Activated CD8-positive, alpha-beta T cell treated with anti-CD3 and anti-CD28 coated beads for 36 hours (primary cell): Measurements from ENCODE around the gene EHMT1. TPM values are rescaled to one million over a fixed set of nuclear protein-coding genes. Genes with fewer than 3 reads are reported as not detected.

Source experiments
- ATAC-seq: fragments of 200-7000 bp; cut with Tn5 transposase; one replicate; pipeline ENCODE4 v1.10.0; 2021; ENCODE audit warnings: mild to moderate bottlenecking, moderate library complexity
- CTCF ChIA-PET: fragments of 350-600 bp; sonication (Branson Sonifier 250); formaldehyde crosslinking; loops from one replicate; lab custom pipeline; 2021; ENCODE audit warnings: antibody characterized with exemption; lab: Charles Lee
- POLR2A ChIA-PET: fragments of 350-600 bp; sonication (Branson Sonifier 250); formaldehyde crosslinking; loops from one replicate; lab custom pipeline; 2021; ENCODE audit warnings: antibody characterized with exemption; lab: Charles Lee
- DNase-seq: peaks from one replicate; pipeline ENCODE4 v3.0.0-alpha.2; 2020
- H3K27ac Mint-ChIP-seq: one replicate; pipeline ENCODE4 v1.8.0; 2021; ENCODE audit warnings: mild to moderate bottlenecking, mixed read lengths
- H3K27me3 Mint-ChIP-seq: one replicate; pipeline ENCODE4 v1.8.0; 2021; ENCODE audit warnings: mixed read lengths
- H3K36me3 Mint-ChIP-seq: one replicate; pipeline ENCODE4 v1.8.0; 2021; ENCODE audit warnings: low read depth, mixed read lengths
- H3K4me1 Mint-ChIP-seq: one replicate; pipeline ENCODE4 v1.8.0; 2021; ENCODE audit warnings: low read depth, mixed read lengths
- H3K4me3 Mint-ChIP-seq: one replicate; pipeline ENCODE4 v1.8.0; 2021; ENCODE audit warnings: mild to moderate bottlenecking, moderate library complexity, mixed read lengths
- H3K9me3 Mint-ChIP-seq: one replicate; pipeline ENCODE4 v1.8.0; 2021; ENCODE audit warnings: mixed read lengths
- intact Hi-C: fragments of 100-400 bp; cut with micrococcal nuclease; formaldehyde crosslinking; loops from one replicate; pipeline ENCODE4 v1.10.0; 2022
- total RNA-seq, 2 experiments: library from RNA; stranded (reverse); gene quantifications; one replicate each; pipeline ENCODE4 v1.2.3, GENCODE V29; 2021
- TF ChIP-seq, protein P1 (sequence below): fragments of 200-600 bp; IDR thresholded peaks from one replicate; pipeline ENCODE4 v1.8.0; 2022; ENCODE audit warnings: antibody characterized with exemption, mild to moderate bottlenecking

The EHMT1 gene
- total RNA-seq, 2 experiments from 2014 or later, result 62.1 to 67.1 TPM

DNA sequence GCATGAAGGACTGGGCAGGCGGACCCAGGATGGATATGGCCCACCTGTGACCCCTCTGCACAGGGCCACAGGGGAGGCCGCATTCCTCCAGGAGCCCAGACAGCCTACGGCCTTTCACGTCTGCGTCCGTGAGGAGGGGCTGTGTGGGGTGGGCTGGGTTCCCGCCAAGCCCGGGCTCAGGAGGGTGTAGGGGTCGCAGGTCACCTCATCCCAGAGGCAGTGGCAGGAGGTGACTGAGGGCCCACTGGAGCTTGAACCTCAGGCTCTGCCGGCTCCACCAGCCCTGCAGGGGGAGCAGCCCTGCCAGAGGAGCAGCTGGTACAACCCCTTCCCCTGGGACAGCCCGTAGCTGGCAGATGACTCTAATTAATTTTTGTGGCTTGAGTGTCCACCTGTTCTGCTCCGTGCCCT lies 218.0 kb downstream of the EHMT1 start:
- no peak for ATAC-seq
- H3K4me1 Mint-ChIP-seq, result no peaks in the 10 kb centered on the region
- H3K27me3 Mint-ChIP-seq, result no peaks in the 10 kb centered on the region
- TF ChIP-seq, protein P1, sequence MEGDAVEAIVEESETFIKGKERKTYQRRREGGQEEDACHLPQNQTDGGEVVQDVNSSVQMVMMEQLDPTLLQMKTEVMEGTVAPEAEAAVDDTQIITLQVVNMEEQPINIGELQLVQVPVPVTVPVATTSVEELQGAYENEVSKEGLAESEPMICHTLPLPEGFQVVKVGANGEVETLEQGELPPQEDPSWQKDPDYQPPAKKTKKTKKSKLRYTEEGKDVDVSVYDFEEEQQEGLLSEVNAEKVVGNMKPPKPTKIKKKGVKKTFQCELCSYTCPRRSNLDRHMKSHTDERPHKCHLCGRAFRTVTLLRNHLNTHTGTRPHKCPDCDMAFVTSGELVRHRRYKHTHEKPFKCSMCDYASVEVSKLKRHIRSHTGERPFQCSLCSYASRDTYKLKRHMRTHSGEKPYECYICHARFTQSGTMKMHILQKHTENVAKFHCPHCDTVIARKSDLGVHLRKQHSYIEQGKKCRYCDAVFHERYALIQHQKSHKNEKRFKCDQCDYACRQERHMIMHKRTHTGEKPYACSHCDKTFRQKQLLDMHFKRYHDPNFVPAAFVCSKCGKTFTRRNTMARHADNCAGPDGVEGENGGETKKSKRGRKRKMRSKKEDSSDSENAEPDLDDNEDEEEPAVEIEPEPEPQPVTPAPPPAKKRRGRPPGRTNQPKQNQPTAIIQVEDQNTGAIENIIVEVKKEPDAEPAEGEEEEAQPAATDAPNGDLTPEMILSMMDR, result no peak
- no peak overlapping the region for H3K4me3 Mint-ChIP-seq
- DNase-seq, result no peak
- no peak overlapping the region for H3K27ac Mint-ChIP-seq
- CTCF ChIA-PET, result no interaction called here
- peaks cover 9% of the 10 kb centered on the region for H3K36me3 Mint-ChIP-seq
- H3K9me3 Mint-ChIP-seq, result no peaks in the 10 kb centered on the region
- intact Hi-C loops, result no loop called here
- POLR2A ChIA-PET, result no interaction called here

DNA sequence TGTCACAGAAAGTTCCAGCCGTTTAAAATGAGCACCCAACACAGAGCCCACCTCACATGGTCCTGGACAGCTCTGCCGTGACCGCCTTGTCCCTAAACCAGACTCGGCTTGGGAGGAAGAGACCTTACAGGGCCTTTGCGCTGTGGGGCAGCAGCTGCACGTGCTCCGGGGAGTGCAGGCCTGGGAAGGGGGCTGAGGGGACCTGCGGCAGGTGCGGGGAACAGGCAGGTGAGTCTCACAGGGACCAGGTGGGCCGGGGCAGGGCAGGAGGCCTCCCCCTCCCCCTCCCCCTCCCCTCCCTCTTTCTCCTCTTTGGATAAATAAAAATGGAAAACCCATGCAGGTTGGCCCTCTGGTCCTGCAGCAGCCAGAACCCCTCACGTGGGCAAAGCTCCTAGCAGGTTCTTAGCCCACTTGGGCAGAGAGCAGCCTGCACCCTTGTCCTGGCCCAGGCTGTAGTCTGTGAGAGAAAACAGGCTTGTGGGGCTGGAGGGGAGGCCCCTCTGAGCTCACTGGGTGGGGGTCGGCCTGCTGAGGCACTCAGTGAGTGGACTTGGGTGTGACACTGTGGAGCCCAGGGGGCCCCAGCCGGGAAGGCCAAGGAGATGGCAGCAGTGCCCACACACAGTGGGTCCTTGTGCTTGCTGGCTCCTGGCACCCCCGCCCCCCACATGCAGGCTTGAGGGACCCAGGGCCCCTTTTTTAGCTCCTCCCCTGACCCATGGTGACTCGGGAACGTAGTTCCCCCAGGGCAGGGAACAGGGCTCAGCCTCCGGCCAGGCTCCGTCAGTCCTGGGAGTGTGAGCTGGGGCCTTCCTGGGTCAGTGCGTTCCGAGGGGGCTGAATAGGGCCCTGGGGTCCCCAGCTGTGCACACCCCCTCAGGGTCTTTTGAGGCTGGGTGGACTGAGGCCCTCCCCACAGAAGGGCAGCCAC lies 218.8 kb downstream of the EHMT1 start:
- no peaks in the 10 kb centered on the region for H3K9me3 Mint-ChIP-seq
- no peaks in the 10 kb centered on the region for H3K4me1 Mint-ChIP-seq
- ATAC-seq (no peak), DNase-seq (no peak)
- no peak overlapping the region for H3K4me3 Mint-ChIP-seq
- CTCF ChIA-PET, result no interaction called here
- intact Hi-C loops, result no loop called here
- H3K36me3 Mint-ChIP-seq, result peaks cover 7% of the 10 kb centered on the region
- TF ChIP-seq, protein P1, result no peak
- POLR2A ChIA-PET, result no interaction called here
- H3K27me3 Mint-ChIP-seq, result no peaks in the 10 kb centered on the region
- no peak overlapping the region for H3K27ac Mint-ChIP-seq

DNA sequence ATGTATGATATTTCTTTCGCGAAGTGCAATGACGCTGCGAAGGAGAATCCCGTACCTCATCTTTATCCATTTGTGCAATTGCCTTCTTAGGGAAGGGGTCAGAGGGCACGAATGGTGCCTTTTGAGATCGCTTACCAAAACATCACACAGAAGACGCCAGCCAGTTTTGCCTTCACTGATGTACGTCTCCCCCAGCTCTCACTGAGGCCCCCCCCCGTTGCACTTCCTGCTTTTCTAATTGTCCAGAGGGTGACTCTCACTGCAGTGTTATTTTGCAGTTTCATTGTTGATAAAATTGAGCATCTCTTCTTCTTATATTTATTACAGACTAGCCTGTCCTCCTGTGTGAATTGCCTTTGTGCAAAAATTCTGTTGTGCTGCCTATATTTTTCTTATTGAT lies 219.8 kb downstream of the EHMT1 start:
- H3K4me3 Mint-ChIP-seq, result no peak overlapping the region
- intact Hi-C loops, result no loop called here
- DNase-seq (no peak), ATAC-seq (no peak)
- TF ChIP-seq, protein P1, result no peak
- H3K4me1 Mint-ChIP-seq, result no peaks in the 10 kb centered on the region
- POLR2A ChIA-PET, result no interaction called here
- peaks cover 6% of the 10 kb centered on the region for H3K36me3 Mint-ChIP-seq
- no peak overlapping the region for H3K27ac Mint-ChIP-seq
- peaks cover 2% of the 10 kb centered on the region for H3K9me3 Mint-ChIP-seq
- no peaks in the 10 kb centered on the region for H3K27me3 Mint-ChIP-seq
- CTCF ChIA-PET, result no interaction called here

DNA sequence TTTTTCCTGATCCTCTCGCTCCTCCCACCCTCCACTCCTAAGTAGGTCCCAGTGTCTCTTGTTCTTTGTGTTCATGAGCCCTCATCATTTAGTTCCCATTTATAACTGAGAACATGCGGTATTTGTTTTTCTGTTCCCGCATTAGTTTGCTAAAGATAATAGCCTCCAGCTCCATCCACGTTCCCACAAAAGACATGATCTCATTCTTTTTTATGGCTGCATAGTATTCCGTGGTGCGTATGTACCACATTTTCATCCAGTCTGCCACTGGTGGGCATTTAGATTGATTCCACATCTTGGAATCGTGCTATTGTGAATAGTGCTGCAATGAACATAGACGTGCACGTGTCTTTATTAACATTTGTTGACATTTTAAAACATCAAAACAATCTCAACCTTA lies 224.6 kb downstream of the EHMT1 start:
- no peaks in the 10 kb centered on the region for H3K4me1 Mint-ChIP-seq
- no peak for DNase-seq
- H3K27me3 Mint-ChIP-seq, result no peaks in the 10 kb centered on the region
- ATAC-seq, result no peak
- ChIA-PET CTCF (no interaction called here), POLR2A (no interaction called here)
- H3K27ac Mint-ChIP-seq, result no peak overlapping the region
- peaks cover 5% of the 10 kb centered on the region for H3K9me3 Mint-ChIP-seq
- H3K36me3 Mint-ChIP-seq, result no peaks in the 10 kb centered on the region
- TF ChIP-seq, protein P1, result no peak
- intact Hi-C loops, result no loop called here
- H3K4me3 Mint-ChIP-seq, result no peak overlapping the region

DNA sequence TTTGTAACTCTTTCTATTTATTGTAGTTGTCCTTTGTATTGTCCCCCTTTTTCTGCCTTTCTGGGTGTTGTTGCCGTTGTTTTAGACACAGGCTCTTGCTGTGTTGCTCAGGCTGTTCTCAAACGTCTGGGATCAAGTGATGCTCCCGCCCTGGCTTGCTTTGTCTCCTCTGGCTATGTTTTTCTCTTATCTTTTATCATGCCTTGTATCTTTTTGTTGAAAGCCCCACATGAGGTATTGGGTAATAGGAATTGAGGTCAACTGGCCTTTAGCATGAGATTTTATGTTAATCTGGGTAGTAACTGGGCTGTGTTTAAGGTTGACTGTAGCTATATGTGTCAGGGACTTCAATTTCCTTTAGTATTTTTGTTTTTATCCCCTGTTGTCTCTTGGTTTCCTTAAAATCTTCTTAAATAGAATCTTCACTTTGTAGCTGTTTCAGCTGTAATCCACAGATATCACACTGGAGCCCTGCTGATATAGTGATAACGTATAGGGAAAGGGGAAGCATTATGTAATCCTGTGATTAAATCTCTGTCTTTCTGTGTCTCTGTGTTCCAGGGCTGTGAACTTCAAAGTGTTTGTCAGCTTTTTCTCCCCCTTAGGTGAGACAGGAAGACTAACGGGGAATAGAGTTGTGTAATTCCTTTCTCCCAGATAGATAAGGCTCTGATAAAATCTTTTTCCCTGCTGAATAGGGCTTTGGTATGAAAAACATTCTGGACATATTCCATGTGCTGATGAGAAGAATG lies 232.9 kb downstream of the EHMT1 start:
- Mint-ChIP-seq H3K4me3 (no peak overlapping the region), H3K27me3 (no peaks in the 10 kb centered on the region), H3K9me3 (peaks cover 19% of the 10 kb centered on the region), H3K27ac (no peak overlapping the region), H3K36me3 (peaks cover 4% of the 10 kb centered on the region), H3K4me1 (no peaks in the 10 kb centered on the region)
- ChIA-PET CTCF (no interaction called here), POLR2A (no interaction called here)
- no peak for DNase-seq
- TF ChIP-seq, protein P1, result no peak
- no peak for ATAC-seq
- intact Hi-C loops, result no loop called here
